HUES6 (cell line): ENCODE measurements around the gene AVEN.

ENCODE experiments used
- H3K27ac ChIP-seq: 2 replicates; pipeline ENCODE4 v1.7.0; 2013; ENCODE audit warnings: low read depth, mild to moderate bottlenecking, low read length, inconsistent platforms
- H3K27me3 ChIP-seq: 2 replicates; pipeline ENCODE4 v1.6.1; 2013; ENCODE audit warnings: low read length; ENCODE audit not compliant: control insufficient read depth, insufficient read depth
- H3K36me3 ChIP-seq: 2 replicates; pipeline ENCODE4 v1.6.1; 2013; ENCODE audit warnings: low read length; ENCODE audit not compliant: control insufficient read depth, insufficient read depth
- H3K4me1 ChIP-seq: 2 replicates; pipeline ENCODE4 v1.6.1; 2013; ENCODE audit warnings: low read length; ENCODE audit not compliant: control insufficient read depth, insufficient read depth
- H3K4me3 ChIP-seq: 2 replicates; pipeline ENCODE4 v1.5.1; 2013; ENCODE audit warnings: low read depth, low read length
- H3K9ac ChIP-seq: one replicate; pipeline ENCODE4 v1.6.1; 2013; ENCODE audit warnings: mild to moderate bottlenecking, low read length
- H3K9me3 ChIP-seq: 2 replicates; pipeline ENCODE4 v1.6.1; 2013; ENCODE audit warnings: low read depth, low read length; ENCODE audit not compliant: control insufficient read depth, insufficient read depth

Gene AVEN

DNA sequence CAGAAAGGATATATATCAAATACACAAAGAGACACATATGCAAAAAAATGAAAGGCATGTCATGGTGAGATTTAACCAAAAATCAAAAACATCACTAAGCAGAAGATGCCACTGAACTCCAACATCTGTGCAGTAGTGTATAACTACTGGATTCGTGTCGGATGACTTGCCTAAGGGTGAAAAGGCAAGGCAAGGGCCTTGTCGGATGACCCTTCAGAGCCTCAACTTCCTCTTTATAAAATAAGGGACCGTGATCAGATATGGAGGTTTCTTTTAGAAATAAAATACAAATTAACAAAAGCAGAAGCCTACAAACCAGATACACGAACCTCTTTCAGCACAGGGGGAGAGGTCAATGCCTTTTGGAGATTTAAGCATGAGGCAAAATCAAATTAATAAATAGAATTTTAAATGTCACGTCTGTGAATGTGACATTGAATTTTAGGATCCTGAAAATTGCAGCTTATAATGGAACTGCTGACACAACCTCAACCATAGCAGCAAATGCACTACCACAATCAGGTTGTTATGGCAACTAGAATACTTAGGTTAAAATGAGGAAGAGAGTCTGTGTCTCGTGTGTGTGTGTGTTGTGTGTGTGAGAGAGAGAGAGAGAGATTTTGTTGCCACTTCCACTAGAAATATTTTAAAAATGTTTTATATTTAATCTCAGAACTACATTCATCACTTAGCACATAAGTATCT, 79.0 kb downstream of the AVEN start:
- Histone ChIP-seq H3K36me3 (no peaks in the 10 kb centered on the region), H3K9ac (no peak overlapping the region), H3K4me3 (no peak overlapping the region), H3K4me1 (no peaks in the 10 kb centered on the region), H3K27me3 (no peaks in the 10 kb centered on the region), H3K27ac (no peak overlapping the region), H3K9me3 (no peaks in the 10 kb centered on the region)

DNA sequence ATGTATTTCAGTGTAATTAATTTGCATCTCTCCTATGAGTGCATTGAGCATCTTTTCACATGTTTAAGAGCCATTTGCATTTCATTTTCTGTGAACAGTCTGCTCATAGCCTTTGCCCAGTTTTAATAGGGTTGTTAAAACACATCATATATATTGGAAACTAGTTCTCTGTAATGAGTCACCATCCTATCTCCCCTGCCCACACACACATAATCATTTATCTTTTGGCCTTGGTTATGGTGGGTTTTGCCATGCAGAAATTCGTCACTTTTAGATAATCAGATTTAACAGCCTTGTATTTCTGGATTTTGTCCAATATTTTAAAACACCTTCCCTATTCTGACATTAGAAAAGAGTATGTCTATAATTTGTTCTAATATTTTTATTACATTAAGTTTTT, 82.6 kb downstream of the AVEN start:
- H3K27me3 ChIP-seq = no peaks in the 10 kb centered on the region
- H3K9ac ChIP-seq = no peak overlapping the region
- H3K9me3 ChIP-seq = no peaks in the 10 kb centered on the region
- H3K4me3 ChIP-seq = no peak overlapping the region
- no peaks in the 10 kb centered on the region for H3K36me3 ChIP-seq
- H3K27ac ChIP-seq = no peak overlapping the region
- H3K4me1 ChIP-seq = no peaks in the 10 kb centered on the region

DNA sequence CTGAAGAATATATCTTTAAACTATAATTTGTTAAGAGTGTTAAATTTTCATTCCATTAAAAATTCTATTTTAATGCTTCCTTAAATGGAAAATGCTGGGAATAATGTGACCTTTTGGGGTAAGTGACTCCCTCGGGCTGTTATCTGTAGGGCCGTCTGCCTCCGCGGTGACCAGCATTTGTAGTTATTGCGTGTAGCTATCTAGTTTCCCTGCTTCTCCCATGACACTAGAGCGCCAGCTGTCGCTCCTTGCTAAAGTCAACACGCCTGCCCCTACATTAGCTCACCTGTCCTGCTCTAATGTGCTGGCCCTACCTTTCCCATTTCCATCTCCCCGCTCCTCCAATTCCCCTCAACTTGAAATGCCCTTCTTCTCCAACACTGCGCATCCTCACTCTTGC, 83.1 kb downstream of the AVEN start:
- Histone ChIP-seq H3K9me3 (no peaks in the 10 kb centered on the region), H3K4me1 (no peaks in the 10 kb centered on the region), H3K27me3 (no peaks in the 10 kb centered on the region)

DNA sequence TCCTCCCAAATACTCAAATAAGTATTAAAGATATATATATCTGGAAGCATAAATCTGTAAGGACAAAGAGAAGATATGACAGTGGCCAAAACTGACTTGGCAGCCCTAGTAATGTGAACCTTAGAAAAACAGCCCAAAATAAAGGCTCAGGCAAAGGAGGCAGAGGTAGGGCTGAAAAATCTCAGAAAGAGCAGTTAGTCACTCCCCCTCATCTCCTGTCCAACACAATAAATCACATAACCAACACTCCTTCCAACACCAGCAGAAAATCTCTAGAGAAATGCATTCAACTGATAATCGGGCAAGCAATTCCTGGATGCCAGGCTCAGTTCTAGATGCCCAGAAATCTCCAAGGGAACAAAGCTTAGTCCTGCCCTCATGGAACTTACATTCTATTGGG, 92.9 kb downstream of the AVEN start:
- Histone ChIP-seq H3K9me3 (no peaks in the 10 kb centered on the region), H3K4me3 (no peak overlapping the region), H3K36me3 (no peaks in the 10 kb centered on the region), H3K27me3 (no peaks in the 10 kb centered on the region), H3K9ac (no peak overlapping the region), H3K4me1 (0 out of 2 replicates have a peak, but pooled peaks cover 3% of the 10 kb centered on the region), H3K27ac (no peak overlapping the region)

More for the DNA sequence above, 83.1 kb downstream of the AVEN start:
- Histone ChIP-seq H3K9ac (no peak overlapping the region), H3K27ac (no peak overlapping the region), H3K36me3 (no peaks in the 10 kb centered on the region), H3K4me3 (no peak overlapping the region)

DNA sequence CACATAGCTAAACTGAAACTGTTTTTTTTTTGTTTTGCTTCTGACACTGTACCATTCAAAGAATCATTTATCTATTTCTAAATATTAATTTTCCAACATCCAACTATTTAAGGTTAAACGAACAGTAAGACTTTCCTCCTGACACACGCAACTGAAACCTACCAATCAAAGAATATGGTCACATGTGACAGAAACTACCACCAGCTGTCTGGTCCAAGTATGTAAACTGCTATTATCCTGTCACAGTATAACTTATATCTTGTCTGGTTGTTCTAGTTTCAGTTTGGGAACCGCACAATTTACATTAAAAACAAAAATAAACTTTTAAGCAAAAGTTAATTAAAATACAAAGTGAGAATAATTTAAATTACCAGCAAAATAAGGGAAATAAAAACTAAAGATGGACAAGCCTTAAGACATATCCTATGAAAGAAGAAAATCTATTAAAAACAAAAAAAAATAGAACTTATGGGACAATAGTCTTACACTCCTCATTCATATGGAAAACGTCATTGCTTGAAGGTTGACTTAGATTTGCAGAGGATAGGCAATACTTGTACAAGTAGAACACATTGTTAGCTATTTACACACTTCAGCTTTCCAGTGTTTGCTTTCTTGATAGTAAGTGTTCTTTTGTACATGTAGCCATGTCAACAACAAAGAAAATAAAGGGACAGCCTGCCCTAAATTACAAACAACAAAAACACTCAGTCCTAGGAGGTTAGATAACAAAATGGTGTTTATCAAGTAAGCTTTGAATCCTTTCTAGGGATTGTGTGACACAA, 97.5 kb downstream of the AVEN start:
- H3K4me3 ChIP-seq = no peak overlapping the region
- H3K9me3 ChIP-seq = no peaks in the 10 kb centered on the region
- no peaks in the 10 kb centered on the region for H3K4me1 ChIP-seq
- no peak overlapping the region for H3K9ac ChIP-seq
- no peaks in the 10 kb centered on the region for H3K36me3 ChIP-seq
- no peaks in the 10 kb centered on the region for H3K27me3 ChIP-seq
- H3K27ac ChIP-seq = no peak overlapping the region

DNA sequence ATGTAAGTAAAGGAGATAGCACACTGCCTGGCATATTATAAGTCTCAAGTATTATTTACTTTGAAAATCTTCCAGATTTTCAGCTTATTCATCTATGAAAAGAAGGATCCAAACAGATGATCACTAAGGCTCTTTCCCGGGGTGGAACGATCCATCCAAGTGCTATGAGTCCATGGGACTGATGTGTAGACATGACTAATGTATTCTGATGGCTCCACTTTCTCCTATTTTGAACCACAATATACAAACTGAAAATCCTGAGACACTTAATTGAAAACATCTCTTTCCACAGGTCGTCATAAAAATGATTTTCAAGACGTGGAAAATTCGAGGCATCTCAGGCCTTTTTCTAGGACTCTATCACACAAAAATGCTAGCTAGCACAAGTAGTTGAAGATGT, 104.1 kb downstream of the AVEN start:
- Histone ChIP-seq H3K27me3 (no peaks in the 10 kb centered on the region), H3K9ac (no peak overlapping the region), H3K4me1 (no peaks in the 10 kb centered on the region), H3K36me3 (no peaks in the 10 kb centered on the region), H3K27ac (no peak overlapping the region), H3K9me3 (no peaks in the 10 kb centered on the region), H3K4me3 (no peak overlapping the region)

DNA sequence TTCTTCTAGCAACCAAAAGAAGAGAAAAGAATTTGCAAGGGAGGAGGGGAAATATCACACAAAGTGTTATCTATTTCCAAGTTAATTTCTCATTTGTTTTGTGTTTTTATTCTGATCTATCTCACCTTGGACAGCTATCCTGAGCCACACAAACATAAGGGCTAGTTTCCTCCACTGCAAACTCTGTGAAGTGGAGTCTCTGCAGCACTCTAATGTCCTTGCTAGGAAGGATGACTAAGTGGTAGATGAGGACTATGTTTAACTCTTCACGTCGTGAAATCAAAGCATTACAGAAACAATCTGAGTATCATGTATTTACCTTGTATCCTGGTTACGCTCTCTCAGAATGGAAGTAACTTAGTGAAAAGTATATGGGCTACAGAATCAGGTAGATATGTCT, 104.6 kb downstream of the AVEN start:
- no peaks in the 10 kb centered on the region for H3K9me3 ChIP-seq
- no peaks in the 10 kb centered on the region for H3K4me1 ChIP-seq
- no peak overlapping the region for H3K4me3 ChIP-seq
- no peaks in the 10 kb centered on the region for H3K36me3 ChIP-seq
- H3K27ac ChIP-seq = no peak overlapping the region
- H3K27me3 ChIP-seq = no peaks in the 10 kb centered on the region
- no peak overlapping the region for H3K9ac ChIP-seq

DNA sequence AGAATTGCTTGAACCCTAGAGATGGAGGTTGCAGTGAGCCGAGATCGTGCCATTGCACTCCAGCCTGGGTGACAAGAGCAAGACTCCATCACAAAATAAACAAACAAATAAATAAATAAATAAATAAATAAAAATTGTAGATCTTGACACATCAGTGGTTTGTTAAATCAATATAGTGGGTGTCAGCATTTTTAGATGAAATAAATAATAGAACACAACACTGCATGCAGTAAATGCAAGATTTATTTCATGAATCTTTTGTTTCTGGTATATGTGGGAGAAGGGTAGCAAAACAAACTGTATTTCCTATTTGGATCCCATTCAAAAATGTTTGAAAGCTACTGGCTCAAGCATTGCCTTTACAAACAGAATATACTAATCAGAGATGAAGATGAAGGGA, 106.3 kb downstream of the AVEN start:
- Histone ChIP-seq H3K9me3 (no peaks in the 10 kb centered on the region), H3K27me3 (no peaks in the 10 kb centered on the region), H3K27ac (no peak overlapping the region), H3K36me3 (no peaks in the 10 kb centered on the region), H3K9ac (no peak overlapping the region), H3K4me3 (no peak overlapping the region), H3K4me1 (no peaks in the 10 kb centered on the region)

DNA sequence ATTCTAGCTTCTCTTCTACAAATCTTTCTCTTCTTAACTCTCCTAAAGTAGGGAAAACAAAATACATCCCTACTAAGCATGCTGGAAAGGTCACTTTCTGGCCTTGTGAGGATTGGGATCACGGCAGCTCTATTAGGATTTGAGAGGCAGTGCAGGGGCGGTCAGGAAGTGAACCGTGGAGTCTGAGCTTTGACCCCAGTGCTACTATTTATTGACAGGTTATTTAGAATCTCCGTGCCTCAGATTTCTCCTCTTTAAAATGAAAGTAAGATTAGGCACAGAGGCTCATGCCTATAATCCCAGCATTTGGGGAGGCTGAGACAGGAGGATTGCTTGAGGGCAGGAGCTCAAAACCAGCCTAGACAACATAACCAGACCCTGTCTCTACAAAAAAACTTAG, 112.7 kb downstream of the AVEN start:
- H3K36me3 ChIP-seq = no peaks in the 10 kb centered on the region
- no peak overlapping the region for H3K27ac ChIP-seq
- no peak overlapping the region for H3K9ac ChIP-seq
- H3K27me3 ChIP-seq = no peaks in the 10 kb centered on the region
- H3K4me3 ChIP-seq = no peak overlapping the region
- peaks cover 3% of the 10 kb centered on the region for H3K9me3 ChIP-seq
- H3K4me1 ChIP-seq = no peaks in the 10 kb centered on the region

DNA sequence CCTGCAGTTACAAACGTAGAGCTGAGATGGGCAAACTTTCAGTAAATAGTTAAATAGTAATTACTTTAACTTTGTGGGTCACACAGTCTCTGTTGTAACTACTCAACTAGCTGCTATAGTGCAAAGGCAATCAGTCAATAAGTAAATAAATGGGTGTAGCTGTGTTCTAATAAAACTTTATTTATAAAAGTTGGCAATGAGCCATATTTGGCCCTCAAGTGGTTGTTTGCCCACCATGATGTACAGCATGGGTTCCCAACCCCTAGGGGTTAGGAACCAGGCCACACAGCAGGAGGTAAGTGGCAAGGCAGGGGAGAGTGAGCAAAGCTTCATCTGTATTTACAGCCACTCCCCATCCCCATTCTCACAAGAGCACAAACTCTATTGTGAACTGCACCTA, 115.6 kb downstream of the AVEN start:
- Histone ChIP-seq H3K9me3 (peaks cover 3% of the 10 kb centered on the region), H3K27me3 (no peaks in the 10 kb centered on the region), H3K36me3 (no peaks in the 10 kb centered on the region), H3K4me3 (no peak overlapping the region), H3K9ac (no peak overlapping the region), H3K27ac (no peak overlapping the region), H3K4me1 (no peaks in the 10 kb centered on the region)

DNA sequence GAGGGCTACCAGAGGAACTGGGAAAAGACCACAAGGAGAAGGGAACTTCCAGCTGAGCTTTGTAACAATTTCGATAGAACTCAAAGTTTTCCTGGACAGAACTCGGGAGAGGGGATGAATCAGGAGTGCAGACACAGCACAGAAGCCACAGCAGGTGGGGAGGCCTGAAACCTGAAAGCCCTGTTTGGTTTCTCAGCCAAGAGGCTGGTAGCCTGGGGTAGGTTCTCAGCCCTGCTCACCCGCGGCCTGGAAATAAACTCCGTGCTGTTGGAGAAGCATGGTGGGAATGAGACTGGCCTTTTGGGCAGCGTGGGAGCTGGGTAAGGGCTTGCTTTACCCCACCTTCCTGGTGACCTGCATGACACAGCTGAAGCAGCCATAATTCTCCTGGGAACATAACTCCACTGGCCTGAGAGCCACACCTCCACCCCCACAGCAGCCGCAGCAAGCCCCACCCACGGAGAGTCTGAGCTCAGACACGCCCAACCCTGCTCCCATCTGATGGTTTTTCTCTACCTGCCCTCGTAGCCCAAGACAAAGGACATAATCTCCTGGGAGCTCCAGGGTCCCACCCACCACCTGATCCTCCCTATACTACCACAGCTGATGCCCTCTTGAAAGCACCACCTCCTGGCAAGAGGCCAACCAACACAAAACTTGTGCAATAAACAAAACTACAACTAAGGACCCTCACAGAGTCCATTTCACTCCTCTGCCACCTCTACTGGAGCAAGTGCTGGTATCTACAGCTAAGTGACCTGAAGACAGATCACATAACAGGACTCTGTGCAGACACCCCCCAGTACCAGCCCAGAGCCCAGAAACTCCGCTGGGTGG, 123.2 kb downstream of the AVEN start:
- H3K9ac ChIP-seq = no peak overlapping the region
- H3K36me3 ChIP-seq = no peaks in the 10 kb centered on the region
- no peaks in the 10 kb centered on the region for H3K9me3 ChIP-seq
- H3K27me3 ChIP-seq = no peaks in the 10 kb centered on the region
- H3K27ac ChIP-seq = peak overlapping the region; percentile 43; the same call in 1 of the 2 replicates
- H3K4me3 ChIP-seq = peak overlapping the region; percentile 28; the same call in 1 of the 2 replicates
- peaks cover 9% of the 10 kb centered on the region for H3K4me1 ChIP-seq
